Breast epithelium (tissue), 3 donors: Measurements from ENCODE around the gene SYK.

Source experiments
- CTCF ChIP-seq, 3 donors: fragments of 450-650 bp; IDR thresholded peaks; one replicate each; pipeline ENCODE4 v1.5.1; 2016 to 2017; ENCODE audit warnings: antibody characterized with exemption in 3 of 3, mild to moderate bottlenecking in 3 of 3, moderate library complexity in 3 of 3
- POLR2A ChIP-seq: fragments of 450-650 bp; IDR thresholded peaks from one replicate; pipeline ENCODE4 v1.6.1; 2016; ENCODE audit warnings: antibody characterized with exemption, mild to moderate bottlenecking, moderate library complexity
- POLR2AphosphoS5 ChIP-seq, 3 donors: sonication (generic); formaldehyde crosslinking; IDR thresholded peaks; one replicate each; pipeline ENCODE4 v1.6.1; 2017; ENCODE audit warnings: antibody characterized with exemption in 3 of 3

- no peak for TF ChIP-seq CTCF (IDR thresholded peaks at IDR 0.05)
- no peak for TF ChIP-seq POLR2A
- no peak for TF ChIP-seq POLR2AphosphoS5 (IDR thresholded peaks at IDR 0.05)
These were observed 107.6 kb downstream of the SYK start for GRCh38 chr9:90909225-90909624.
